Body of pancreas (tissue), 4 donors: ENCODE results near the gene TSFM. TPM values are rescaled to one million over a fixed set of nuclear protein-coding genes. Genes with fewer than 3 reads are reported as not detected.

Source experiments
- ATAC-seq: fragments of 150-250 bp; one replicate; pipeline ENCODE4 v1.9.1; 2016
- DNase-seq, 4 donors: peaks; one replicate each; pipeline ENCODE4 v3.0.0-alpha.2; 2019
- H3K27ac ChIP-seq, 4 donors: fragments of 200-600 bp; sonication (generic); 1 replicate in 3 of 4; 2 replicates in 1 of 4; pipeline versions ENCODE4 v1.5.1 to v1.6.1; 2016 to 2019; ENCODE audit warnings: mild to moderate bottlenecking in 1 of 4, mixed read lengths in 1 of 4, moderate library complexity in 1 of 4
- H3K27me3 ChIP-seq, 2 donors: fragments of 200-600 bp; sonication (generic); one replicate each; pipeline ENCODE4 v1.6.0; 2016; ENCODE audit warnings: mild to moderate bottlenecking in 1 of 2
- H3K36me3 ChIP-seq, 2 donors: fragments of 200-600 bp; sonication (generic); replicated peaks in 1 of 2; 2 replicates each; pipeline ENCODE4 v1.5.1; 2016; ENCODE audit warnings: low read depth in 2 of 2; ENCODE audit not compliant: insufficient read depth in 1 of 2
- H3K4me1 ChIP-seq: fragments of 200-600 bp; sonication (generic); one replicate; pipeline ENCODE4 v1.6.0; 2016
- H3K4me3 ChIP-seq, 2 donors: fragments of 200-600 bp; sonication (generic); 1 replicate in 1 of 2; 2 replicates in 1 of 2; pipeline ENCODE4 v1.5.1; 2016 to 2019
- H3K9me3 ChIP-seq, 3 donors: fragments of 200-600 bp; sonication (generic); 1 replicate in 2 of 3; 2 replicates in 1 of 3; pipeline ENCODE4 v1.5.1; 2016
- CTCF ChIP-seq, 7 experiments: fragments of 450-650 bp in 4 of 7; fragments of 200-600 bp in 3 of 7; sonication (generic) in 3 of 7; IDR thresholded peaks; one replicate each; pipeline ENCODE4 v1.5.1; 2016 to 2019; ENCODE audit warnings: antibody characterized with exemption in 7 of 7
- POLR2A ChIP-seq, 3 donors: fragments of 450-650 bp; IDR thresholded peaks; one replicate each; pipeline ENCODE4 v1.6.1; 2016; ENCODE audit warnings: antibody characterized with exemption in 3 of 3, mild to moderate bottlenecking in 2 of 3
- whole genome bisulfite sequencing, 2 donors: methylation state at CpG; one replicate each; pipeline ENCODE4 v1.1.5; 2017; 5-methylcytosine and 5-hydroxymethylcytosine counted together
- intact Hi-C: fragments of 100-400 bp; cut with DNase I; formaldehyde crosslinking; loops from one replicate; pipeline ENCODE4 v1.15.1; 2023
- total RNA-seq, 2 donors: library from RNA; depleted of rRNA; stranded (reverse); fragments of >200 nt; gene quantifications; one replicate each; pipeline ENCODE4 v1.1.0, GENCODE V29; 2016

TSFM gene
- total RNA-seq, 2 donors from 2014 or later, result 9.2 to 18.4 TPM

GRCh38 chr12:57745485-57745881 is 37.1 kb upstream of the TSFM start:
- TF ChIP-seq POLR2A (IDR thresholded peaks at IDR 0.05), result no peak
- peak in 1 of 7 experiments; percentile 2 for TF ChIP-seq CTCF (IDR thresholded peaks at IDR 0.05)
- Histone ChIP-seq H3K36me3 (peaks cover 0 to 6% of the 10 kb centered on the region in 2 donors), H3K4me1 (peaks cover 20% of the 10 kb centered on the region), H3K9me3 (no peaks in the 10 kb centered on the region), H3K27me3 (no peaks in the 10 kb centered on the region), H3K4me3 (peak overlapping the region; percentile 79 to 81), H3K27ac (peak overlapping the region; percentile 91 to 96 (median 94))
- WGBS, 2 donors, result 20 to 22% methylated on average over 7 to 8 of the region's 8 CpGs
- intact Hi-C loops, result no loop called here
- no peak for ATAC-seq
- DNase-seq, result no peak

GRCh38 chr12:57746025-57746424 is 36.6 kb upstream of the TSFM start:
- peak overlapping the region in 2 of 4 donors; percentile 95 to 96 for H3K27ac ChIP-seq
- peaks cover 0 to 6% of the 10 kb centered on the region in 2 donors for H3K36me3 ChIP-seq
- intact Hi-C loops, result no loop called here
- TF ChIP-seq CTCF (IDR thresholded peaks at IDR 0.05) (no peak), POLR2A (IDR thresholded peaks at IDR 0.05) (no peak)
- H3K4me1 ChIP-seq, result peaks cover 26% of the 10 kb centered on the region
- H3K27me3 ChIP-seq, result no peaks in the 10 kb centered on the region
- no peak overlapping the region for H3K4me3 ChIP-seq
- ATAC-seq (no peak), DNase-seq (no peak)
- WGBS, 2 donors, result 75% methylated on average over 3 of the region's 3 CpGs
- no peaks in the 10 kb centered on the region for H3K9me3 ChIP-seq

- intact Hi-C loops, result no loop called here
- WGBS, 2 donors, result 91 to 96% methylated on average over 5 of the region's 5 CpGs
- H3K4me3 ChIP-seq, result no peak overlapping the region
- no peak overlapping the region for H3K27ac ChIP-seq
- H3K36me3 ChIP-seq, result peaks cover 0 to 6% of the 10 kb centered on the region in 2 donors
- H3K4me1 ChIP-seq, result peaks cover 37% of the 10 kb centered on the region
- DNase-seq (no peak), ATAC-seq (no peak)
- H3K27me3 ChIP-seq, result no peaks in the 10 kb centered on the region
- no peak for TF ChIP-seq CTCF (IDR thresholded peaks at IDR 0.05)
- no peak for TF ChIP-seq POLR2A (IDR thresholded peaks at IDR 0.05)
- H3K9me3 ChIP-seq, result no peaks in the 10 kb centered on the region
Observed at GRCh38 chr12:57749061-57749460, 33.5 kb upstream of the TSFM start.

GRCh38 chr12:57750561-57751431 is 31.8 kb upstream of the TSFM start:
- Histone ChIP-seq H3K27ac (peak overlapping the region in 3 of 4 donors; percentile 71 to 90 (median 89)), H3K4me3 (no peak overlapping the region), H3K4me1 (peaks cover 32% of the 10 kb centered on the region), H3K9me3 (no peaks in the 10 kb centered on the region), H3K36me3 (peaks cover 0 to 6% of the 10 kb centered on the region in 2 donors), H3K27me3 (no peaks in the 10 kb centered on the region)
- WGBS, 2 donors, result 82 to 85% methylated on average over 15 of the region's 15 CpGs
- no peak for TF ChIP-seq CTCF (IDR thresholded peaks at IDR 0.05)
- ATAC-seq (no peak), DNase-seq (no peak)
- intact Hi-C loops, result no loop called here

- DNase-seq (no peak), ATAC-seq (no peak)
- Histone ChIP-seq H3K4me1 (peaks cover 32% of the 10 kb centered on the region), H3K27me3 (no peaks in the 10 kb centered on the region), H3K4me3 (peak overlapping the region; percentile 27 to 28), H3K27ac (peak overlapping the region in 3 of 4 donors; percentile 71 to 90 (median 89)), H3K36me3 (peaks cover 0 to 6% of the 10 kb centered on the region in 2 donors), H3K9me3 (no peaks in the 10 kb centered on the region)
- TF ChIP-seq CTCF (IDR thresholded peaks at IDR 0.05) (no peak), POLR2A (IDR thresholded peaks at IDR 0.05) (no peak)
- WGBS, 2 donors, result 7 to 12% methylated on average over 8 of the region's 8 CpGs
- intact Hi-C loops, result no loop called here
Observed at GRCh38 chr12:57751432-57751787, 31.2 kb upstream of the TSFM start.
